ENCODE results near the gene DOCK6. TPM values are rescaled to one million over a fixed set of nuclear protein-coding genes. Genes with fewer than 3 reads are reported as not detected.

The DOCK6 gene
- total RNA-seq, 2 donors from 2014 or later: 1.7 to 2.6 TPM

Other genes starting within 250 kb of the DOCK6 start
- gene LDLR, start 173.1 kb downstream of the DOCK6 start, total RNA-seq: 100 to 1,000 TPM; 179 to 194 TPM
- 10 to 100 TPM; 26.6 to 48.3 TPM for gene SPC24, start 106.7 kb downstream of the DOCK6 start, total RNA-seq
- gene KANK2, start 65.0 kb downstream of the DOCK6 start, total RNA-seq: 1 to 10 TPM; 3.9 to 5.2 TPM
- not detected for gene ANGPTL8, start 22.9 kb downstream of the DOCK6 start, total RNA-seq
- not detected for gene TSPAN16, start 33.6 kb upstream of the DOCK6 start, total RNA-seq
- 10 to 100 TPM; 17.5 to 33.4 TPM for gene RAB3D, start 77.1 kb upstream of the DOCK6 start, total RNA-seq
- gene TMEM205, start 83.7 kb upstream of the DOCK6 start, total RNA-seq: 10 to 100 TPM; 35.8 to 54.3 TPM
- gene CCDC159, start 84.0 kb upstream of the DOCK6 start, total RNA-seq: 10 to 100 TPM; 26.5 to 37.8 TPM
- 10 to 100 TPM in 1 of 2 donors, 1 to 10 TPM in 1; 9.4 to 11.3 TPM for gene PLPPR2, start 92.9 kb upstream of the DOCK6 start, total RNA-seq
- 1 to 10 TPM; 1.6 to 3.0 TPM for gene SWSAP1, start 112.1 kb upstream of the DOCK6 start, total RNA-seq
- gene EPOR, start 121.8 kb upstream of the DOCK6 start, total RNA-seq: 1 to 10 TPM; 3.0 to 5.1 TPM
- not detected for gene RGL3, start 156.8 kb upstream of the DOCK6 start, total RNA-seq
- gene ODAD3, start 172.6 kb upstream of the DOCK6 start, total RNA-seq: not detected
- gene PRKCSH, start 173.1 kb upstream of the DOCK6 start, total RNA-seq: 100 to 1,000 TPM; 303 to 321 TPM
- gene ELAVL3, start 218.5 kb upstream of the DOCK6 start, total RNA-seq: under 1 TPM in 1 of 2 donors, not detected in 1; 0.40 TPM
- 10 to 100 TPM; 23.7 to 23.8 TPM for gene ZNF653, start 243.3 kb upstream of the DOCK6 start, total RNA-seq

Measured in natural killer cell treated with Interleukin-12 subunit alpha and Interleukin-12 subunit beta and Interleukin-15 and Interleukin-18, amount 100 ng/mL, for 72 hours (primary cell).